ENCODE results near the gene PEX5L.

GRCh38 chr3:179801263-179801662, 235.5 kb downstream of the PEX5L start:
- TF ChIP-seq EP300 (IDR thresholded peaks at IDR 0.05; ENCODE audit: borderline replicate concordance in 1 of 2, low read depth in 1 of 2, low read length in 1 of 2) (no peak), TEAD4 (IDR thresholded peaks at IDR 0.05; ENCODE audit: borderline replicate concordance, insufficient read depth) (no peak), CTCF (IDR thresholded peaks at IDR 0.05) (no peak), JUND (IDR thresholded peaks at IDR 0.05) (no peak), USF2 (IDR thresholded peaks at IDR 0.05; ENCODE audit: borderline replicate concordance, low read depth, low read length) (no peak), ZBTB33 (IDR thresholded peaks at IDR 0.05; ENCODE audit: borderline replicate concordance, low read depth) (no peak), YY1 (IDR thresholded peaks at IDR 0.05; ENCODE audit: low read depth) (no peak), TCF12 (IDR thresholded peaks at IDR 0.05) (no peak), POLR2AphosphoS5 (IDR thresholded peaks at IDR 0.05; ENCODE audit: low read depth, low read length) (no peak)

Measured in SK-N-SH (cell line).